A549 (cell line): ENCODE measurements around the gene IKZF3. TPM values are rescaled to one million over a fixed set of nuclear protein-coding genes. Genes with fewer than 3 reads are reported as not detected.
"Not testable (repeated sequence)": the region's sequence is repeated elsewhere in the genome, so short reads cannot be mapped to it uniquely, and the experiment has no call there.

ENCODE experiments used
- ATAC-seq, 2 experiments: fragments of 200-7000 bp in 1 of 2; fragments of >200 bp in 1 of 2; cut with Nextera tagmentation in 1 of 2; cut with Tn5 transposase in 1 of 2; 3 replicates each; pipeline versions ENCODE4 v1.8.0 to v1.9.1; 2018 to 2020; ENCODE audit warnings: mild to moderate bottlenecking in 1 of 2, moderate library complexity in 1 of 2
- CTCF ChIA-PET: fragments of 300-600 bp; sonication (Branson Sonifier 250); formaldehyde crosslinking; extraction: SDS; loops from one replicate; lab custom pipeline; 2021; ENCODE audit warnings: antibody characterized with exemption, inconsistent platforms; lab: Yijun Ruan, JAX
- POLR2A ChIA-PET: fragments of 350-600 bp; formaldehyde crosslinking; extraction: SDS; loops from one replicate; lab custom pipeline; 2021; ENCODE audit warnings: antibody characterized with exemption, inconsistent platforms; lab: Yijun Ruan, JAX
- DNase-seq, 2 experiments: peaks; one replicate each; pipeline versions ENCODE4 v3.0.0 to v3.0.0-alpha.2; 2011 to 2016; ENCODE audit warnings: low read depth in 1 of 2, low spot score in 1 of 2
- FAIRE-seq: peaks from 2 replicates; lab custom pipeline; 2011; peaks lifted over from hg19 to GRCh38; lab: Jason Lieb, UNC
- H3K27ac ChIP-seq, 2 experiments: fragments of >200 bp; sonication (Bioruptor Twin); formaldehyde crosslinking; 3 replicates each; pipeline ENCODE4 v1.5.1; 2016 to 2017
- H3K4me1 ChIP-seq: fragments of >200 bp; sonication (Bioruptor Twin); formaldehyde crosslinking; 3 replicates; pipeline ENCODE4 v1.6.1; 2016
- H3K4me2 ChIP-seq: fragments of >200 bp; sonication (Bioruptor Twin); formaldehyde crosslinking; 3 replicates; pipeline ENCODE4 v1.6.1; 2016
- H3K4me3 ChIP-seq: fragments of >200 bp; sonication (Bioruptor Twin); formaldehyde crosslinking; 3 replicates; pipeline ENCODE4 v1.5.1; 2016
- H3K9me3 ChIP-seq: fragments of >200 bp; sonication (Bioruptor Twin); formaldehyde crosslinking; 3 replicates; pipeline ENCODE4 v1.6.1; 2016
- CBX2 ChIP-seq: fragments of 200-600 bp; sonication (generic); IDR thresholded peaks from 2 replicates; pipeline ENCODE4 v1.6.1; 2016; ENCODE audit warnings: low read depth, mild to moderate bottlenecking, borderline replicate concordance
- CBX8 ChIP-seq: fragments of 200-600 bp; sonication (generic); IDR thresholded peaks from 2 replicates; pipeline ENCODE4 v1.6.1; 2016
- CEBPB ChIP-seq, 2 experiments: fragments of >200 bp in 1 of 2; sonication (Bioruptor Twin) in 1 of 2; formaldehyde crosslinking in 1 of 2; IDR thresholded peaks; 2 replicates each; pipeline ENCODE4 v1.6.1; 2012 to 2016
- CHD2 ChIP-seq: fragments of 150-350 bp; IDR thresholded peaks from 2 replicates; pipeline ENCODE4 v1.6.1; 2014; ENCODE audit warnings: low read length; ENCODE audit not compliant: partially characterized antibody
- CHD4 ChIP-seq: fragments of 200-600 bp; sonication (generic); IDR thresholded peaks from 2 replicates; pipeline ENCODE4 v1.6.1; 2016; ENCODE audit warnings: antibody characterized with exemption, mild to moderate bottlenecking, borderline replicate concordance
- EHF ChIP-seq: fragments of 250-450 bp; sonication (Bioruptor Pico); IDR thresholded peaks from 2 replicates; pipeline ENCODE4 v1.5.0; 2020; ENCODE audit warnings: mild to moderate bottlenecking
- EHMT2 ChIP-seq: fragments of 200-600 bp; sonication (generic); IDR thresholded peaks from 2 replicates; pipeline ENCODE4 v1.6.1; 2016; ENCODE audit warnings: antibody characterized with exemption, low read depth, mild to moderate bottlenecking, moderate library complexity
- FOSB ChIP-seq: fragments of 250-450 bp; sonication (Bioruptor Pico); IDR thresholded peaks from 2 replicates; pipeline ENCODE4 v1.5.0; 2020; ENCODE audit warnings: mild to moderate bottlenecking, moderate library complexity
- FOSL2 ChIP-seq, 2 experiments: fragments of 450-650 bp in 1 of 2; fragments of >200 bp in 1 of 2; sonication (Bioruptor Twin) in 1 of 2; formaldehyde crosslinking; IDR thresholded peaks; 2 replicates each; pipeline versions ENCODE4 v1.5.0 to v1.6.1; 2016 to 2020; ENCODE audit warnings: mild to moderate bottlenecking in 1 of 2, moderate library complexity in 1 of 2
- GATA3 ChIP-seq: IDR thresholded peaks from 2 replicates; pipeline ENCODE4 v1.6.1; 2012; ENCODE audit warnings: borderline replicate concordance
- HEYL ChIP-seq: fragments of 250-450 bp; sonication (Bioruptor Pico); IDR thresholded peaks from 2 replicates; pipeline ENCODE4 v1.8.0; 2021; ENCODE audit warnings: mild to moderate bottlenecking, moderate library complexity
- HOXA7 ChIP-seq: fragments of 250-450 bp; sonication (Bioruptor Pico); IDR thresholded peaks from 2 replicates; pipeline ENCODE4 v1.5.0; 2020; ENCODE audit warnings: mild to moderate bottlenecking, moderate library complexity
- KDM1A ChIP-seq: fragments of 200-600 bp; sonication (generic); IDR thresholded peaks from 2 replicates; pipeline ENCODE4 v1.6.1; 2016; ENCODE audit warnings: low read depth, mild to moderate bottlenecking
- MAFK ChIP-seq: fragments of 450-650 bp; IDR thresholded peaks from 2 replicates; pipeline ENCODE4 v1.6.1; 2014; ENCODE audit not compliant: partially characterized antibody
- NR3C1 ChIP-seq: fragments of >200 bp; sonication (Bioruptor Twin); formaldehyde crosslinking; IDR thresholded peaks from 3 replicates; pipeline ENCODE4 v1.6.1; 2017
- RCOR1 ChIP-seq: fragments of 150-350 bp; IDR thresholded peaks from 2 replicates; pipeline ENCODE4 v1.6.1; 2014; ENCODE audit warnings: antibody characterized with exemption, low read length, low read depth
- RFX5 ChIP-seq: fragments of 450-650 bp; IDR thresholded peaks from 2 replicates; pipeline ENCODE4 v1.7.1; 2014; ENCODE audit warnings: antibody characterized with exemption, mild to moderate bottlenecking, moderate library complexity
- RNF2 ChIP-seq: fragments of 200-600 bp; sonication (generic); IDR thresholded peaks from 2 replicates; pipeline ENCODE4 v1.6.1; 2016; ENCODE audit warnings: low read depth, mild to moderate bottlenecking, antibody characterized with exemption, moderate library complexity, borderline replicate concordance
- TP53 ChIP-seq: fragments of 250-450 bp; sonication (Bioruptor Pico); IDR thresholded peaks from 2 replicates; pipeline ENCODE4 v1.5.0; 2021; ENCODE audit warnings: mild to moderate bottlenecking, moderate library complexity
- ZSCAN20 ChIP-seq: fragments of 250-450 bp; sonication (Bioruptor Pico); IDR thresholded peaks from 2 replicates; pipeline ENCODE4 v1.8.0; 2022; ENCODE audit warnings: mild to moderate bottlenecking, moderate library complexity
- whole genome bisulfite sequencing: methylation state at CpG from one replicate; pipeline ENCODE4 v1.1.6; 2017; ENCODE audit errors: missing lambda C conversion rate; 5-methylcytosine and 5-hydroxymethylcytosine counted together
- polyA plus RNA-seq, 4 experiments: library from polyadenylated mRNA; depleted of rRNA in 3 of 4; stranded (reverse); fragments of >200 nt; fragmentation: RNase III in 1 of 4; extraction: RNeasy Plus Mini Kit Qiagen cat#74134 plus additional on column Dnase treatment in 1 of 4; gene quantifications; 2 replicates in 3 of 4; 3 replicates in 1 of 4; pipeline ENCODE4 v1.2.3, GENCODE V29; 2011 to 2017
- TF ChIP-seq, protein P1 (sequence below): fragments of 200-600 bp; sonication (generic); IDR thresholded peaks from 2 replicates; pipeline ENCODE4 v1.6.1; 2016; ENCODE audit warnings: antibody characterized with exemption, mild to moderate bottlenecking, moderate library complexity
- TF ChIP-seq, protein P2 (sequence below): fragments of >200 bp; sonication (Bioruptor Twin); formaldehyde crosslinking; IDR thresholded peaks from 3 replicates; pipeline ENCODE4 v1.6.1; 2016
- TF ChIP-seq, protein P3 (sequence below): IDR thresholded peaks from 2 replicates; pipeline ENCODE4 v1.6.1; 2012; ENCODE audit warnings: low read depth, borderline replicate concordance

The IKZF3 gene
- polyA plus RNA-seq, 2 of the 4 experiments (the other 2 are of a cell fraction): not detected

DNA sequence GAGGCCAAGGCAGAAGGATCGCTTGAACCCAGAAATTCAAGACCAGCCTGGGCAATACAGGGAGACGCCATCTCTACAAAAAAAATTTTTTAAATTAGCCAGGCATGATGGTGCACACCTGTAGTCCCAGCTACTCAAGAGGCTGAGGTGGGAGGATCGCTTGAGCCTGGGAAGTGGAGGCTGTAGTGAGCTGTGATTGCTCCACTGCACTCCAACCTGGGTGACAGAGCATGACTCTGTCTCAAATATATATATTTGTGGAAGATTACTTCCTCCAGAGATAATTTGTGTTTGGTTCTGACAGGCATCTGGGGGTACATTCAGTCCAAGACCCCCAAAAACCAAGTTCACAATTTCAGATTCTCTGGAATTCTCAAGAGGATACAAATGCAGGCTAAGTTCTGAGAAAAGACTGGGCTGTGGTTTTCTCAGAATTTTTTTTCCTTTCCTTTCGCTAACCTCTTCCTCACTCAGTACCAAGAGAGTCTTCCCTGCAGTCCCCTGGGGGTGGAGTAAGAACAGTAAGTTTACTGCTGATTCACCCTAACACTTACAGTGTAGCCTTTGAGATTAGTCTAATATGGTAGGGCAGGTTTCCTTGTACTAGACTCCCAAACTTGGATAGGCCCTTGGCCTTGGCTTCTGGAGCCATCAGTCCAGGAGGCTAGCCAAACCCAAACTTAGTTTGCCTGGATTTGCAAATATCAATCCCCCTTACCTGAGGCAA, 39.2 kb upstream of the IKZF3 start:
- ChIA-PET POLR2A (no interaction called here), CTCF (interaction anchor here (1.8 kb wide), 1 partner anchor 280 kb away, joined by 4 read pairs; no protein-coding TSS in a partner anchor)
- no peaks in the 10 kb centered on the region for H3K9me3 ChIP-seq
- no peak overlapping the region for H3K4me2 ChIP-seq
- WGBS: 78% methylated on average over 4 of the region's 4 CpGs
- H3K4me3 ChIP-seq: no peak overlapping the region
- DNase-seq: no peak
- FAIRE-seq: no peak
- ATAC-seq: no peak; a peak in 1 of 6 replicates
- H3K27ac ChIP-seq: no peak overlapping the region
- no peaks in the 10 kb centered on the region for H3K4me1 ChIP-seq
- TF ChIP-seq CBX2 (no peak), CHD4 (no peak), EHF (CRISPR knock-in tag) (no peak), ZSCAN20 (no peak), KDM1A (no peak), FOSL2 (IDR thresholded peaks at IDR 0.05) (no peak), FOSL2 (CRISPR knock-in tag; IDR thresholded peaks at IDR 0.05) (no peak), CHD2 (no peak), HEYL (CRISPR knock-in tag) (no peak)
- TF ChIP-seq, protein P1, sequence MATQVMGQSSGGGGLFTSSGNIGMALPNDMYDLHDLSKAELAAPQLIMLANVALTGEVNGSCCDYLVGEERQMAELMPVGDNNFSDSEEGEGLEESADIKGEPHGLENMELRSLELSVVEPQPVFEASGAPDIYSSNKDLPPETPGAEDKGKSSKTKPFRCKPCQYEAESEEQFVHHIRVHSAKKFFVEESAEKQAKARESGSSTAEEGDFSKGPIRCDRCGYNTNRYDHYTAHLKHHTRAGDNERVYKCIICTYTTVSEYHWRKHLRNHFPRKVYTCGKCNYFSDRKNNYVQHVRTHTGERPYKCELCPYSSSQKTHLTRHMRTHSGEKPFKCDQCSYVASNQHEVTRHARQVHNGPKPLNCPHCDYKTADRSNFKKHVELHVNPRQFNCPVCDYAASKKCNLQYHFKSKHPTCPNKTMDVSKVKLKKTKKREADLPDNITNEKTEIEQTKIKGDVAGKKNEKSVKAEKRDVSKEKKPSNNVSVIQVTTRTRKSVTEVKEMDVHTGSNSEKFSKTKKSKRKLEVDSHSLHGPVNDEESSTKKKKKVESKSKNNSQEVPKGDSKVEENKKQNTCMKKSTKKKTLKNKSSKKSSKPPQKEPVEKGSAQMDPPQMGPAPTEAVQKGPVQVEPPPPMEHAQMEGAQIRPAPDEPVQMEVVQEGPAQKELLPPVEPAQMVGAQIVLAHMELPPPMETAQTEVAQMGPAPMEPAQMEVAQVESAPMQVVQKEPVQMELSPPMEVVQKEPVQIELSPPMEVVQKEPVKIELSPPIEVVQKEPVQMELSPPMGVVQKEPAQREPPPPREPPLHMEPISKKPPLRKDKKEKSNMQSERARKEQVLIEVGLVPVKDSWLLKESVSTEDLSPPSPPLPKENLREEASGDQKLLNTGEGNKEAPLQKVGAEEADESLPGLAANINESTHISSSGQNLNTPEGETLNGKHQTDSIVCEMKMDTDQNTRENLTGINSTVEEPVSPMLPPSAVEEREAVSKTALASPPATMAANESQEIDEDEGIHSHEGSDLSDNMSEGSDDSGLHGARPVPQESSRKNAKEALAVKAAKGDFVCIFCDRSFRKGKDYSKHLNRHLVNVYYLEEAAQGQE: no peak
- TF ChIP-seq, all 56 proteins: peak for 0

DNA sequence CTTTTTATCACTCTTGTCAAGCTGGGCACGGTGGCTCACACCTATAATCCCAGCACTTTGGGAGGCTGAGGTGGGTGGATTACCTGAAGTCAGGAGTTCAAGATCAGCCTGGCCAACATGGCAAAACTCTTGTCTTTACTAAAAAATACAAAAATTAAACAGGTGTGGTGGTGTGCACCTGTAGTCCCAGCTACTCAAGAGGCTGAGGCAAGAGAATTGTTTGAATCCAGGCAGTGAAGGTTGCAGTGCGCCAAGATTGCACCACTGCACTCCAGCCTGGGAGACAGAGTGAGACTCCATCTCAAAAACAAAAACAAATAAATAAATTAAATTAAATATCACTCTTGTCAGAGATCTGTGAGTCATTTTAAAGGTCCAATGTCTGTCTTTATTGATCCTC, 37.9 kb upstream of the IKZF3 start:
- CTCF ChIA-PET: interaction anchor here (1.1 to 1.8 kb wide), 3 partner anchors 79 to 279 kb away, joined by 3 to 4 read pairs (median 4); partner anchors contain the start of gene PSMD3

DNA sequence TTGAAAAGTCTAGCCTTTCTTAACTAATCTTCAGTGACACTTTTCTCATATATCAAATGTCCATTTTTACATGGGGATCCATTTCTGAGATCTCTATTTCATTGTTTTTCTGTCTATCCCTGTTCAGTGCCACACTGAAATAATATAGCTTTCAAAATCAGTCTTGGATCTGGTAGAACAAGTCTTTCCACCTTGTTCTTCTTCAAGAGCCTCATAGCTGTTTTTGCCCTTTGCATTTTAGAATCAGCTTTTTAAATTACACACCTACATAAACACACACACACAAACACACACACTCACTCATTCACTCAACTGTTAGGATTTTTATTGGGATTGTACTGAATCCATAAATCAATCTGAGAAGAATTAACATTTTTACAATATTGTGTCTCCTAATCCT, 35.1 kb upstream of the IKZF3 start:
- no peak overlapping the region for H3K27ac ChIP-seq
- ChIA-PET POLR2A (no interaction called here), CTCF (no interaction called here)
- no peak overlapping the region for H3K4me2 ChIP-seq
- H3K9me3 ChIP-seq: no peaks in the 10 kb centered on the region
- no peaks in the 10 kb centered on the region for H3K4me1 ChIP-seq
- ATAC-seq (no peak), FAIRE-seq (no peak), DNase-seq (no peak)
- no peak overlapping the region for H3K4me3 ChIP-seq
- TF ChIP-seq EHMT2 (no peak), TP53 (no peak), ZSCAN20 (no peak), HOXA7 (no peak), RCOR1 (no peak), CHD4 (no peak), RFX5 (no peak), CEBPB (IDR thresholded peaks at IDR 0.05) (no peak), CBX8 (no peak), RNF2 (no peak), GATA3 (no peak), MAFK (no peak), FOSB (no peak), NR3C1 (no peak)
- TF ChIP-seq, protein P2, sequence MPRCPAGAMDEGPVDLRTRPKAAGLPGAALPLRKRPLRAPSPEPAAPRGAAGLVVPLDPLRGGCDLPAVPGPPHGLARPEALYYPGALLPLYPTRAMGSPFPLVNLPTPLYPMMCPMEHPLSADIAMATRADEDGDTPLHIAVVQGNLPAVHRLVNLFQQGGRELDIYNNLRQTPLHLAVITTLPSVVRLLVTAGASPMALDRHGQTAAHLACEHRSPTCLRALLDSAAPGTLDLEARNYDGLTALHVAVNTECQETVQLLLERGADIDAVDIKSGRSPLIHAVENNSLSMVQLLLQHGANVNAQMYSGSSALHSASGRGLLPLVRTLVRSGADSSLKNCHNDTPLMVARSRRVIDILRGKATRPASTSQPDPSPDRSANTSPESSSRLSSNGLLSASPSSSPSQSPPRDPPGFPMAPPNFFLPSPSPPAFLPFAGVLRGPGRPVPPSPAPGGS: no peak
- TF ChIP-seq, protein P3, sequence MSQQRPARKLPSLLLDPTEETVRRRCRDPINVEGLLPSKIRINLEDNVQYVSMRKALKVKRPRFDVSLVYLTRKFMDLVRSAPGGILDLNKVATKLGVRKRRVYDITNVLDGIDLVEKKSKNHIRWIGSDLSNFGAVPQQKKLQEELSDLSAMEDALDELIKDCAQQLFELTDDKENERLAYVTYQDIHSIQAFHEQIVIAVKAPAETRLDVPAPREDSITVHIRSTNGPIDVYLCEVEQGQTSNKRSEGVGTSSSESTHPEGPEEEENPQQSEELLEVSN: no peak

More for the DNA sequence above, 37.9 kb upstream of the IKZF3 start:
- POLR2A ChIA-PET, H3K4me2 ChIP-seq, H3K4me1 ChIP-seq, FAIRE-seq, H3K27ac ChIP-seq, DNase-seq, H3K4me3 ChIP-seq, ATAC-seq, H3K9me3 ChIP-seq: not testable (repeated sequence)
- 72% methylated on average over 2 of the region's 2 CpGs for WGBS
